GM18507 (cell line): ENCODE data around the gene FSD2.
"Not testable (repeated sequence)": the region's sequence is repeated elsewhere in the genome, so short reads cannot be mapped to it uniquely, and the experiment has no call there.

Source experiments
- DNase-seq: peaks from one replicate; pipeline ENCODE4 v3.0.0; 2011; ENCODE audit warnings: low read depth; ENCODE audit not compliant: insufficient read length; ENCODE audit errors: extremely low spot score
- FAIRE-seq: peaks from 2 replicates; lab custom pipeline; 2011; peaks lifted over from hg19 to GRCh38; lab: Jason Lieb, UNC

The FSD2 gene

GRCh38 chr15:82802497-82802896, 3.4 kb downstream of the FSD2 start:
- no peak for DNase-seq
- no peak for FAIRE-seq

- FAIRE-seq (no peak), DNase-seq (no peak)
Measured at GRCh38 chr15:82799183-82799841, 6.6 kb downstream of the FSD2 start.

- DNase-seq (no peak), FAIRE-seq (no peak)
Measured at GRCh38 chr15:82798531-82799166, 7.2 kb downstream of the FSD2 start.

GRCh38 chr15:82798104-82798503, 7.8 kb downstream of the FSD2 start:
- FAIRE-seq, result no peak
- DNase-seq, result no peak

GRCh38 chr15:82793737-82794136, 12.1 kb downstream of the FSD2 start:
- DNase-seq (no peak), FAIRE-seq (no peak)

- no peak for DNase-seq
Measured at GRCh38 chr15:82792068-82792467, 13.8 kb downstream of the FSD2 start.

GRCh38 chr15:82790321-82790720, 15.5 kb downstream of the FSD2 start:
- FAIRE-seq (no peak), DNase-seq (no peak)

More at GRCh38 chr15:82792068-82792467, 13.8 kb downstream of the FSD2 start:
- FAIRE-seq, result no peak

GRCh38 chr15:82789491-82789890, 16.4 kb downstream of the FSD2 start:
- FAIRE-seq (no peak), DNase-seq (no peak)

GRCh38 chr15:82788496-82788895, 17.4 kb downstream of the FSD2 start:
- FAIRE-seq, result no peak
- DNase-seq, result no peak

- no peak for DNase-seq
- FAIRE-seq, result no peak
Measured at GRCh38 chr15:82781349-82781748, 24.5 kb downstream of the FSD2 start.

- DNase-seq (no peak), FAIRE-seq (no peak)
Measured at GRCh38 chr15:82778755-82779154, 27.1 kb downstream of the FSD2 start.

- DNase-seq (no peak), FAIRE-seq (no peak)
Measured at GRCh38 chr15:82774496-82774895, 31.4 kb downstream of the FSD2 start.

GRCh38 chr15:82771789-82772607, 33.9 kb downstream of the FSD2 start:
- no peak for DNase-seq
- FAIRE-seq, result no peak

GRCh38 chr15:82768414-82769054, 37.3 kb downstream of the FSD2 start:
- FAIRE-seq (no peak), DNase-seq (no peak)

- DNase-seq (no peak), FAIRE-seq (no peak)
Measured at GRCh38 chr15:82767163-82767829, 38.6 kb downstream of the FSD2 start.

GRCh38 chr15:82766201-82766600, 39.7 kb downstream of the FSD2 start:
- not testable (repeated sequence) for FAIRE-seq, DNase-seq

- no peak for FAIRE-seq
- DNase-seq, result no peak
Measured at GRCh38 chr15:82764740-82765139, 41.1 kb downstream of the FSD2 start.

GRCh38 chr15:82764117-82764490, 41.8 kb downstream of the FSD2 start:
- DNase-seq, result no peak
- no peak for FAIRE-seq

GRCh38 chr15:82763361-82764116, 42.3 kb downstream of the FSD2 start:
- FAIRE-seq, result no peak
- no peak for DNase-seq
